Endodermal cell (in vitro differentiated cells): ENCODE results near the gene ZNF211. TPM values are rescaled to one million over a fixed set of nuclear protein-coding genes. Genes with fewer than 3 reads are reported as not detected.

Source experiments
- DNase-seq: peaks from one replicate; pipeline ENCODE4 v3.0.0-alpha.2; 2017
- H3K27ac ChIP-seq: 2 replicates; pipeline ENCODE4 v1.5.1; 2013; ENCODE audit warnings: mild to moderate bottlenecking, low read depth, low read length, moderate library complexity
- H3K27me3 ChIP-seq: 2 replicates; pipeline ENCODE4 v1.6.1; 2013; ENCODE audit warnings: mild to moderate bottlenecking, low read length, moderate library complexity; ENCODE audit not compliant: insufficient read depth, control insufficient read depth, poor library complexity, severe bottlenecking
- H3K36me3 ChIP-seq: 2 replicates; pipeline ENCODE4 v1.7.0; 2013; ENCODE audit warnings: mild to moderate bottlenecking, low read length, moderate library complexity; ENCODE audit not compliant: control insufficient read depth, insufficient read depth
- H3K4me1 ChIP-seq: one replicate; pipeline ENCODE4 v1.7.0; 2013; ENCODE audit warnings: low read length; ENCODE audit not compliant: control insufficient read depth, insufficient read depth
- H3K4me3 ChIP-seq: 2 replicates; pipeline ENCODE4 v1.5.1; 2013; ENCODE audit warnings: mild to moderate bottlenecking, low read length, moderate library complexity
- H3K9ac ChIP-seq: 2 replicates; pipeline ENCODE4 v1.6.1; 2013; ENCODE audit warnings: mild to moderate bottlenecking, low read length, moderate library complexity; ENCODE audit not compliant: poor library complexity, severe bottlenecking; ENCODE audit errors: extremely low read depth
- H3K9me3 ChIP-seq: 2 replicates; pipeline ENCODE4 v1.6.1; 2013; ENCODE audit warnings: mild to moderate bottlenecking, low read length, moderate library complexity; ENCODE audit not compliant: control insufficient read depth
- H3K27ac Mint-ChIP-seq: 2 replicates; pipeline ENCODE4 v1.8.0; 2020; ENCODE audit warnings: mixed read lengths
- H3K27me3 Mint-ChIP-seq: 2 replicates; pipeline ENCODE4 v1.8.0; 2021; ENCODE audit warnings: mild to moderate bottlenecking, mixed read lengths; ENCODE audit not compliant: insufficient read depth
- H3K36me3 Mint-ChIP-seq: 2 replicates; pipeline ENCODE4 v1.8.0; 2020; ENCODE audit warnings: low read depth, mixed read lengths
- H3K4me1 Mint-ChIP-seq: 2 replicates; pipeline ENCODE4 v1.8.0; 2020; ENCODE audit warnings: mixed read lengths
- H3K4me3 Mint-ChIP-seq: 2 replicates; pipeline ENCODE4 v1.8.0; 2020; ENCODE audit warnings: mild to moderate bottlenecking, moderate library complexity, mixed read lengths
- H3K9me3 Mint-ChIP-seq: 2 replicates; pipeline ENCODE4 v1.8.0; 2020; ENCODE audit warnings: mild to moderate bottlenecking, mixed read lengths
- whole genome bisulfite sequencing, 2 experiments: methylation state at CpG; one replicate each; pipeline versions ENCODE4 v1.1.5 to v1.1.7; 2013; ENCODE audit warnings: missing lambda C conversion rate in 2 of 2, mixed read lengths in 1 of 2; ENCODE audit not compliant: insufficient coverage in 1 of 2, insufficient read length in 1 of 2; 5-methylcytosine and 5-hydroxymethylcytosine counted together
- total RNA-seq, 2 donors: library from RNA; stranded (reverse); fragmentation: NEBNext Ultra II Directional in 1 of 2; extraction: Animal tissue kit (Norgen Biotek cat#: 25700) in 1 of 2; gene quantifications; 2 replicates in 1 of 2; 3 replicates in 1 of 2; pipeline ENCODE4 v1.2.1, GENCODE V29; 2021
- TF ChIP-seq, protein P1 (sequence below): fragments of 200-600 bp; sonication (generic); conservative IDR thresholded peaks from 2 replicates; pipeline ENCODE4 v1.5.0; 2021; ENCODE audit warnings: antibody characterized with exemption, mild to moderate bottlenecking

ZNF211 gene
- total RNA-seq, 2 donors from 2014 or later = 17.4 to 20.7 TPM

DNA sequence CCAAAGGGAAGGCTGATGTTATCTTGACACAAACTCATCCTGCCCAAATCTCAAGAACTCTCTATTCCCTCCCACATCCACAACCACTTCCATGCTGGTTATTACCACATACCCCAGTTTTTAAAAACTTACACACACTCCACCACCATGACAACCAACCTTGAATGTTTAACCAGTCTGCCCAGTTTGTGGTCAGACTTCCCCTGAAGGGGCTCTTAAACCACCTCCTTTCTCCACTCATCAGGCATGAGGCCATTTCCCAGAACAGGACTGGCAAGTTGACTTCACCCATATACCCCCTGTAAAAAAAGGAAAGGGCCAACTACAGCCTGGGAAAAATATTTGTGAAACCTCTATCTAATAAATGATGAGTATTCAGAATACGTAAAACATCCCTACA, 23.4 kb downstream of the ZNF211 start:
- peaks cover 7% of the 10 kb centered on the region for H3K9me3 ChIP-seq
- Mint-ChIP-seq H3K4me3 (no peak overlapping the region), H3K36me3 (no peaks in the 10 kb centered on the region), H3K27ac (no peak overlapping the region), H3K4me1 (peaks cover 3% of the 10 kb centered on the region), H3K9me3 (peaks cover 7% of the 10 kb centered on the region), H3K27me3 (peaks cover 65% of the 10 kb centered on the region)
- no peak overlapping the region for H3K4me3 ChIP-seq
- H3K27ac ChIP-seq = no peak overlapping the region
- no peak for DNase-seq
- no peaks in the 10 kb centered on the region for H3K4me1 ChIP-seq
- H3K36me3 ChIP-seq = no peaks in the 10 kb centered on the region
- 80% methylated on average over 1 of the region's 1 CpG; no CpG with 5 or more reads in 1 of the 2 experiments for WGBS, 2 experiments
- H3K9ac ChIP-seq = no peak overlapping the region
- TF ChIP-seq, protein P1, sequence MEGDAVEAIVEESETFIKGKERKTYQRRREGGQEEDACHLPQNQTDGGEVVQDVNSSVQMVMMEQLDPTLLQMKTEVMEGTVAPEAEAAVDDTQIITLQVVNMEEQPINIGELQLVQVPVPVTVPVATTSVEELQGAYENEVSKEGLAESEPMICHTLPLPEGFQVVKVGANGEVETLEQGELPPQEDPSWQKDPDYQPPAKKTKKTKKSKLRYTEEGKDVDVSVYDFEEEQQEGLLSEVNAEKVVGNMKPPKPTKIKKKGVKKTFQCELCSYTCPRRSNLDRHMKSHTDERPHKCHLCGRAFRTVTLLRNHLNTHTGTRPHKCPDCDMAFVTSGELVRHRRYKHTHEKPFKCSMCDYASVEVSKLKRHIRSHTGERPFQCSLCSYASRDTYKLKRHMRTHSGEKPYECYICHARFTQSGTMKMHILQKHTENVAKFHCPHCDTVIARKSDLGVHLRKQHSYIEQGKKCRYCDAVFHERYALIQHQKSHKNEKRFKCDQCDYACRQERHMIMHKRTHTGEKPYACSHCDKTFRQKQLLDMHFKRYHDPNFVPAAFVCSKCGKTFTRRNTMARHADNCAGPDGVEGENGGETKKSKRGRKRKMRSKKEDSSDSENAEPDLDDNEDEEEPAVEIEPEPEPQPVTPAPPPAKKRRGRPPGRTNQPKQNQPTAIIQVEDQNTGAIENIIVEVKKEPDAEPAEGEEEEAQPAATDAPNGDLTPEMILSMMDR = no peak
- peaks cover 60% of the 10 kb centered on the region for H3K27me3 ChIP-seq

DNA sequence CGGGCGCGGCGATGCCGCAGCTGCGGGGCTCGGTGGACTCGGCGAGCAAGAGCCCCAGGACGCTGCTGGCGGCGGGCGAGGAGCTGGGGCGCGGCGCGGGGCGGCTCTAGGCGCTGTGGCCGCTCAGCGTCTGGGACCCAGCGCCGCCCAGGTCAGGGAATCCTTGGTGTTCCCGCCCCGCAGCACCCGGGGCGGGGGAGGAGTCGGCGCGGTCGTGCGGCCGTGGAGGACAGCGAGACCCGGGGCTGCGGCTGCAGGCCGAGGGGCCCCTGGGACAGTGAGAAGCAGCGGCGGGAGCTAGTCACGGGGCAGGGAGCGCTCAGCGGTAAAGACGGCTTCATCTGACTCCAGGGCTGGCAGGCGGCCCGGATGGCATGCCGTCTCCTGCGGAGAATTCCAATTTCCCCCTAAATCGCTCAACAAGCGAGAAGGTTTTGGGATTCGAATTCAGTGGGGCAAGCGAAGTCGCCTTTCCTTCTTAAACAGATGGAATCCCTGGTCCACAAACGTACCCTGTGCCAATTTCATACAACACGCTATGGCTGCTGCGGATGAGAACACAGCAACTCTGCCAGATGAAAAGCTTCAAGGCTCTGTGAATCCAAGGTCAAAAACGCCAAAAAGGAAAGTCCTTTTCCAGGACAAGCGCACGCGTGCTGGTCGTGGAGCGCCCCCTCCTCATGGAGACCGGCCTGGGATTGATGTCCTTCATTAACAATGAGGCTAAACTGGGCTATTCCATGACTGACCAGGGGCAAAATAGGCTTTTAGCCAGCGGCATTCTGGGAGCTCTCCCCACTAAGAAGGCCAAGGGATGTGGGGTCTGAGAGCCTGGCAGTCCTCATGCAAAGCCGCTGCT, 31.5 kb downstream of the ZNF211 start:
- Histone ChIP-seq H3K27ac (peak overlapping the region; percentile 47), H3K4me1 (no peaks in the 10 kb centered on the region), H3K9me3 (no peaks in the 10 kb centered on the region), H3K4me3 (peak overlapping the region; percentile 81), H3K27me3 (peaks cover 41% of the 10 kb centered on the region), H3K36me3 (no peaks in the 10 kb centered on the region), H3K9ac (peak overlapping the region; percentile 15)
- no peaks in the 10 kb centered on the region for H3K36me3 Mint-ChIP-seq
- no peaks in the 10 kb centered on the region for H3K4me1 Mint-ChIP-seq
- WGBS, 2 experiments = 4 to 10% methylated on average over 23 to 64 of the region's 64 CpGs
- TF ChIP-seq, protein P1 = no peak
- no peaks in the 10 kb centered on the region for H3K9me3 Mint-ChIP-seq
- DNase-seq = peak; percentile 84
- peak overlapping the region; percentile 63 for H3K4me3 Mint-ChIP-seq
- peaks cover 31% of the 10 kb centered on the region for H3K27me3 Mint-ChIP-seq
- H3K27ac Mint-ChIP-seq = no peak overlapping the region

DNA sequence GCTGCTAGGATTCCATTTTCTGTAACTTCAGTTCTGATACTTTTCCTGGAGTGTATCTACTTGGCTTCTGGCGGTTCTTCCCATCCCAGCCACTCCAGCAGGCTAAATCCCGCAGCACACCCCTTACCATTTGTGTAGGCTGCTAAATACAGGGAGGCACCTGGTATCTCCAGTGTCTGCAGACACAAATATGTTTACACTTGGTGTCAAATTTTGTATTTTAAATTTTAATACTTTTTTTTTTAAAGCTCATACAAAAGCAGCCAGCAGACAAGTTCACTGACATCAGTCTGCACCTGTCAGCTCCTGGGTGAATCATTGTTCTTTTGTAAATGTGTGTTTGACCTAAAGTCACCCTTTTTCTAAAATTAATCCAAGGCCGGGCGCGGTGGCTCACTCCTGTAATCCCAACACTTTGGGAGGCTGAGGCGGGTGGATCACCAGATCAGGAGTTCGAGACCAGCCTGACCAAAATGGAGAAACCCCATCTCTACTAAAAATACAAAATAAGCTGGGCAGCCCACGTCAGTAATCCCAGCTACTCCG, 32.4 kb downstream of the ZNF211 start:
- Histone ChIP-seq H3K4me3 (no peak overlapping the region), H3K27me3 (peaks cover 35% of the 10 kb centered on the region), H3K4me1 (no peaks in the 10 kb centered on the region), H3K9ac (no peak overlapping the region), H3K36me3 (no peaks in the 10 kb centered on the region), H3K9me3 (no peaks in the 10 kb centered on the region), H3K27ac (no peak overlapping the region)
- H3K27ac Mint-ChIP-seq = no peak overlapping the region
- TF ChIP-seq, protein P1 = no peak
- DNase-seq = no peak
- no peaks in the 10 kb centered on the region for H3K4me1 Mint-ChIP-seq
- H3K4me3 Mint-ChIP-seq = peak overlapping the region; percentile 63
- WGBS, 2 experiments = 93 to 100% methylated on average over 2 to 9 of the region's 9 CpGs
- H3K36me3 Mint-ChIP-seq = no peaks in the 10 kb centered on the region
- no peaks in the 10 kb centered on the region for H3K9me3 Mint-ChIP-seq
- H3K27me3 Mint-ChIP-seq = peaks cover 23% of the 10 kb centered on the region
